Activated CD4-positive, alpha-beta memory T cell treated with anti-CD3 and anti-CD28 coated beads, Interleukin-2, amount 10 ng/mL, durations not matched to agents 7 days and 5 days (primary cell): ENCODE data around the gene USP9X. TPM values are rescaled to one million over a fixed set of nuclear protein-coding genes. Genes with fewer than 3 reads are reported as not detected.
"Not testable (repeated sequence)": the region's sequence is repeated elsewhere in the genome, so short reads cannot be mapped to it uniquely, and the experiment has no call there.

Source experiments
- CTCF ChIA-PET: fragments of 350-600 bp; sonication (Branson Sonifier 250); formaldehyde crosslinking; loops from one replicate; lab custom pipeline; 2021; ENCODE audit warnings: antibody characterized with exemption, inconsistent platforms; lab: Charles Lee
- POLR2A ChIA-PET: fragments of 350-600 bp; sonication (Branson Sonifier 250); formaldehyde crosslinking; loops from one replicate; lab custom pipeline; 2021; ENCODE audit warnings: antibody characterized with exemption; lab: Charles Lee
- DNase-seq: peaks from one replicate; pipeline ENCODE4 v3.0.0-alpha.2; 2020
- H3K27ac Mint-ChIP-seq: one replicate; pipeline ENCODE4 v1.8.0; 2021; ENCODE audit warnings: mild to moderate bottlenecking, mixed read lengths
- H3K27me3 Mint-ChIP-seq: one replicate; pipeline ENCODE4 v1.8.0; 2021; ENCODE audit warnings: mixed read lengths
- H3K36me3 Mint-ChIP-seq: one replicate; pipeline ENCODE4 v1.8.0; 2021; ENCODE audit warnings: low read depth, mixed read lengths
- H3K4me1 Mint-ChIP-seq: one replicate; pipeline ENCODE4 v1.8.0; 2021; ENCODE audit warnings: mixed read lengths
- H3K4me3 Mint-ChIP-seq: one replicate; pipeline ENCODE4 v1.8.0; 2021; ENCODE audit warnings: mild to moderate bottlenecking, mixed read lengths
- H3K9me3 Mint-ChIP-seq: one replicate; pipeline ENCODE4 v1.8.0; 2021; ENCODE audit warnings: mixed read lengths
- total RNA-seq, 2 experiments: library from RNA; stranded (reverse); gene quantifications; one replicate each; pipeline ENCODE4 v1.2.3, GENCODE V29; 2021

The USP9X gene
- 10 to 100 TPM; 43.9 to 45.9 TPM for total RNA-seq

- peak within 1 kb of the TSS; percentile 82 for H3K4me3 Mint-ChIP-seq
- peak within 1 kb of the TSS; percentile 97 for H3K27ac Mint-ChIP-seq
- H3K4me1 Mint-ChIP-seq: peaks cover 28% of the 10 kb centered on the region
- POLR2A ChIA-PET: interaction anchor here (0.7 to 3.4 kb wide), 25 partner anchors 12 to 1861 kb away, joined by 3 to 43 read pairs (median 6); partner anchors contain the start of genes ATP6AP2, CXorf38, DDX3X and MED14
- H3K36me3 Mint-ChIP-seq: peaks cover 22% of the 10 kb centered on the region
- CTCF ChIA-PET: interaction anchor here (0.7 to 4.8 kb wide), 8 partner anchors 30 to 433 kb away, joined by 3 to 23 read pairs (median 3); partner anchors contain the start of gene MED14
- H3K9me3 Mint-ChIP-seq: no peaks in the 10 kb centered on the region
- no peaks in the 10 kb centered on the region for H3K27me3 Mint-ChIP-seq
- DNase-seq: peak; percentile 86
Observed at GRCh38 chrX:41084893-41085511, at the start of gene USP9X. TSS of gene USP9X (plus strand) at chrX:41085445. CDS start at chrX:41123629, 38,184 bp downstream.

GRCh38 chrX:41035582-41035981, 49.7 kb upstream of the USP9X start:
- ChIA-PET POLR2A (no interaction called here), CTCF (no interaction called here)
- Mint-ChIP-seq H3K9me3 (no peaks in the 10 kb centered on the region), H3K4me3 (no peak overlapping the region), H3K27me3 (no peaks in the 10 kb centered on the region), H3K36me3 (no peaks in the 10 kb centered on the region), H3K27ac (no peak overlapping the region), H3K4me1 (no peaks in the 10 kb centered on the region)
- DNase-seq: no peak

- Mint-ChIP-seq H3K4me3 (no peak overlapping the region), H3K27me3 (no peaks in the 10 kb centered on the region), H3K36me3 (no peaks in the 10 kb centered on the region), H3K27ac (no peak overlapping the region), H3K4me1 (no peaks in the 10 kb centered on the region), H3K9me3 (no peaks in the 10 kb centered on the region)
- DNase-seq: no peak
- ChIA-PET CTCF (no interaction called here), POLR2A (no interaction called here)
Observed at GRCh38 chrX:41036668-41037326, 48.4 kb upstream of the USP9X start.

- Mint-ChIP-seq H3K36me3 (no peaks in the 10 kb centered on the region), H3K4me1 (no peaks in the 10 kb centered on the region), H3K27ac (no peak overlapping the region), H3K9me3 (no peaks in the 10 kb centered on the region), H3K27me3 (peaks cover 2% of the 10 kb centered on the region), H3K4me3 (no peak overlapping the region)
- no peak for DNase-seq
- CTCF ChIA-PET: no interaction called here
- POLR2A ChIA-PET: no interaction called here
Observed at GRCh38 chrX:41043196-41043595, 42.0 kb upstream of the USP9X start.

- Mint-ChIP-seq H3K27ac (no peak overlapping the region), H3K9me3 (no peaks in the 10 kb centered on the region), H3K27me3 (peaks cover 2% of the 10 kb centered on the region), H3K4me3 (no peak overlapping the region), H3K4me1 (no peaks in the 10 kb centered on the region), H3K36me3 (no peaks in the 10 kb centered on the region)
- POLR2A ChIA-PET: no interaction called here
- CTCF ChIA-PET: no interaction called here
- DNase-seq: no peak
Observed at GRCh38 chrX:41043674-41044345, 41.4 kb upstream of the USP9X start.

GRCh38 chrX:41045960-41046567, 39.2 kb upstream of the USP9X start:
- Mint-ChIP-seq H3K4me1 (no peaks in the 10 kb centered on the region), H3K36me3 (no peaks in the 10 kb centered on the region), H3K27ac (no peak overlapping the region), H3K9me3 (no peaks in the 10 kb centered on the region), H3K27me3 (peaks cover 2% of the 10 kb centered on the region), H3K4me3 (no peak overlapping the region)
- POLR2A ChIA-PET: no interaction called here
- CTCF ChIA-PET: interaction anchor here (0.5 kb wide), 1 partner anchor 252 kb away, joined by 3 read pairs; no protein-coding TSS in a partner anchor
- no peak for DNase-seq

- Mint-ChIP-seq H3K4me3 (no peak overlapping the region), H3K27ac (no peak overlapping the region), H3K4me1 (no peaks in the 10 kb centered on the region), H3K9me3 (no peaks in the 10 kb centered on the region), H3K27me3 (peaks cover 2% of the 10 kb centered on the region), H3K36me3 (no peaks in the 10 kb centered on the region)
- CTCF ChIA-PET: no interaction called here
- DNase-seq: no peak
- POLR2A ChIA-PET: no interaction called here
Observed at GRCh38 chrX:41047878-41048534, 37.2 kb upstream of the USP9X start.

- DNase-seq: no peak
- no peaks in the 10 kb centered on the region for H3K4me1 Mint-ChIP-seq
- no peak overlapping the region for H3K4me3 Mint-ChIP-seq
- no peaks in the 10 kb centered on the region for H3K36me3 Mint-ChIP-seq
- no peak overlapping the region for H3K27ac Mint-ChIP-seq
- peaks cover 2% of the 10 kb centered on the region for H3K27me3 Mint-ChIP-seq
- ChIA-PET POLR2A (no interaction called here), CTCF (no interaction called here)
- no peaks in the 10 kb centered on the region for H3K9me3 Mint-ChIP-seq
Observed at GRCh38 chrX:41050359-41050758, 34.9 kb upstream of the USP9X start.

- ChIA-PET POLR2A (no interaction called here), CTCF (no interaction called here)
- peaks cover 2% of the 10 kb centered on the region for H3K27me3 Mint-ChIP-seq
- no peaks in the 10 kb centered on the region for H3K4me1 Mint-ChIP-seq
- no peak overlapping the region for H3K27ac Mint-ChIP-seq
- H3K4me3 Mint-ChIP-seq: no peak overlapping the region
- no peaks in the 10 kb centered on the region for H3K36me3 Mint-ChIP-seq
- no peak for DNase-seq
- H3K9me3 Mint-ChIP-seq: no peaks in the 10 kb centered on the region
Observed at GRCh38 chrX:41051288-41051687, 34.0 kb upstream of the USP9X start.

GRCh38 chrX:41055740-41056139, 29.5 kb upstream of the USP9X start:
- POLR2A ChIA-PET: no interaction called here
- no peaks in the 10 kb centered on the region for H3K9me3 Mint-ChIP-seq
- H3K27me3 Mint-ChIP-seq: no peaks in the 10 kb centered on the region
- no peaks in the 10 kb centered on the region for H3K36me3 Mint-ChIP-seq
- H3K4me3 Mint-ChIP-seq: no peak overlapping the region
- CTCF ChIA-PET: no interaction called here
- H3K27ac Mint-ChIP-seq: no peak overlapping the region
- H3K4me1 Mint-ChIP-seq: no peaks in the 10 kb centered on the region
- no peak for DNase-seq

GRCh38 chrX:41063276-41063675, 22.0 kb upstream of the USP9X start:
- H3K4me3 Mint-ChIP-seq, POLR2A ChIA-PET, H3K27me3 Mint-ChIP-seq, H3K27ac Mint-ChIP-seq, H3K9me3 Mint-ChIP-seq, DNase-seq, CTCF ChIA-PET, H3K4me1 Mint-ChIP-seq, H3K36me3 Mint-ChIP-seq: not testable (repeated sequence)

GRCh38 chrX:41064018-41064417, 21.2 kb upstream of the USP9X start:
- no peaks in the 10 kb centered on the region for H3K4me1 Mint-ChIP-seq
- DNase-seq: no peak

GRCh38 chrX:41066391-41066790, 18.9 kb upstream of the USP9X start:
- Mint-ChIP-seq H3K36me3 (no peaks in the 10 kb centered on the region), H3K27ac (no peak overlapping the region), H3K4me3 (no peak overlapping the region), H3K4me1 (no peaks in the 10 kb centered on the region), H3K9me3 (no peaks in the 10 kb centered on the region), H3K27me3 (no peaks in the 10 kb centered on the region)
- DNase-seq: no peak
- POLR2A ChIA-PET: no interaction called here
- CTCF ChIA-PET: interaction anchor here (0.6 kb wide), 1 partner anchor 49 kb away, joined by 3 read pairs; no protein-coding TSS in a partner anchor

More at GRCh38 chrX:41064018-41064417, 21.2 kb upstream of the USP9X start:
- no peak overlapping the region for H3K4me3 Mint-ChIP-seq
- H3K27ac Mint-ChIP-seq: no peak overlapping the region
- H3K27me3 Mint-ChIP-seq: no peaks in the 10 kb centered on the region
- H3K36me3 Mint-ChIP-seq: no peaks in the 10 kb centered on the region
- ChIA-PET POLR2A (no interaction called here), CTCF (no interaction called here)
- no peaks in the 10 kb centered on the region for H3K9me3 Mint-ChIP-seq
